GM18499 (cell line): Measurements from ENCODE around the gene DIP2A.
"Not testable (repeated sequence)": the region's sequence is repeated elsewhere in the genome, so short reads cannot be mapped to it uniquely, and the experiment has no call there.

ENCODE experiments used
- ATAC-seq: cut with Tn5 transposase; IDR thresholded peaks from one replicate; pipeline ENCODE4 v1.9.1; 2021; ENCODE audit warnings: moderate number of reproducible peaks; ENCODE audit not compliant: insufficient read depth, unreplicated experiment

The DIP2A gene

DNA sequence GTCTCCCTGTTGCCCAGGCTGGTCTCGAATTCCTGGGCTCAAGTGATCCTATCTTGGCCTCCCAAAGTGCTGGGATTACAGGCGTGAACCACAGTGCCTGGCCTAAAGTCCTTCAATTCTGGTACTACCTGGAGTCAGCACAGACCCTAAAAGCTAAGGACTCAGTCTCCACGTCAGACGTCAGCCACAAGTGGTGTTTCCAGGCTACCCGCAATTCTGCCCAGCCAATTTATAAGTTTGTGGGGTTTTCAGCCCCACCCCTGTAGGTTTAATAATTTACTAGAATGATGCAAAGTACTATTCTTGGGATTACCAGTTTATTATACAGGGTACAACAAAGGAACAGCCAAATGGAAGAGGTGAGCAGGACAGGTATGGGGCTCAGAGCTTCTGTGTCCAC is 10.6 kb upstream of the DIP2A start:
- ATAC-seq = no peak

DNA sequence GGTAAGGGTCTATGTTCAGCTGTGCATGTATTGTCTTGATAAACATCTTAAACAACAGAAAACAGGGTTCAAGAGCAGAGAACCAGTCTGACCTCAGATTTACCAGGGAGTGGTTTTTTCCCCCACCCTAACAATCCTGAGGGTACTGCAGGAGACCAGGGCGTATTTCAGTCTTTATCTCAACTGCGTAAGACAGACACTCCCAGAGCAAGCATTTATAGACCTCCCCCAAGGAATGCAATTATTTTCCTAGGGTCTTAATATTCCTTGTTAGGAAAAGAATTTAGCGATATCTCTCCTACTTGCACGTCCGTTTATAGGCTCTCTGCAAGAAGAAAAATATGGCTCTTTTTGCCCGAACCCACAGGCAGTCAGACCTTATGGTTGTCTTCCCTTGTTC is 9.8 kb upstream of the DIP2A start:
- not testable (repeated sequence) for ATAC-seq

DNA sequence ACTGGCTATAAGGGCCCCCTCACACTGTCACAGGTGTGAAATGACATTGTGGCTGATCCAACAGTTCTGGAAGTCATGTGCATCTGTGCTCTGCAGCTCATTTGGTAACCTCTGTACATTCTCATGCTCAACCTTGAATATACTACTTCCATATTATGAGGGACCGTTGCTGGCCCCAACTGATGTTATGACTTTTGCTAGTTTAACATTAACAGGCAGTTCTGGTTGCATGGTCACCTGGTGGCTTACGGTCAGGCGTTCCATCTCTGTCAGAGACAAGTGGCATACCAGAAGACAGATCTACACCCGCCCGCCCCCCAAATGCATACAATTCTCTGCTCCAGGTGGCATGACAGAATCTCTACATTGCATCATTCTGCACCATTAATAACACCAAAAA is 6.0 kb upstream of the DIP2A start:
- no peak for ATAC-seq

DNA sequence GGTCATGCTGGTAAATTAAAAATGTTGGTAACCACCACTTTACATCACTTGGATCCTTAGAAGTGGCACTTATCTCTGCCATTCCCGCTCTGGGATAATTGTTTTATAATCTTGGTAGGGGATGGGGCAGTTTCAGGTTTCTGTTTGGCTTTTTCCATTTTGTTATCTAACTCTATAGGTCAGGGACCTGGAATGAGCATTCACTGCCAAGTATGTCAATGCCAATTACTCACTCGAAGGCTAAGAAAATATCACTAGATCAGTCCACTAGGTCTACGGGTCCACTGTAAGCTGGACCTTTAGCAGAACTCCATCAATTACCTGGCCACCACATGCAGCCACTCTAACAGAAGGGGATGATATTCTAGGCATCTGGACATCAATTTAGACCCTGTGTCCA is 4.5 kb upstream of the DIP2A start:
- ATAC-seq = no peak

DNA sequence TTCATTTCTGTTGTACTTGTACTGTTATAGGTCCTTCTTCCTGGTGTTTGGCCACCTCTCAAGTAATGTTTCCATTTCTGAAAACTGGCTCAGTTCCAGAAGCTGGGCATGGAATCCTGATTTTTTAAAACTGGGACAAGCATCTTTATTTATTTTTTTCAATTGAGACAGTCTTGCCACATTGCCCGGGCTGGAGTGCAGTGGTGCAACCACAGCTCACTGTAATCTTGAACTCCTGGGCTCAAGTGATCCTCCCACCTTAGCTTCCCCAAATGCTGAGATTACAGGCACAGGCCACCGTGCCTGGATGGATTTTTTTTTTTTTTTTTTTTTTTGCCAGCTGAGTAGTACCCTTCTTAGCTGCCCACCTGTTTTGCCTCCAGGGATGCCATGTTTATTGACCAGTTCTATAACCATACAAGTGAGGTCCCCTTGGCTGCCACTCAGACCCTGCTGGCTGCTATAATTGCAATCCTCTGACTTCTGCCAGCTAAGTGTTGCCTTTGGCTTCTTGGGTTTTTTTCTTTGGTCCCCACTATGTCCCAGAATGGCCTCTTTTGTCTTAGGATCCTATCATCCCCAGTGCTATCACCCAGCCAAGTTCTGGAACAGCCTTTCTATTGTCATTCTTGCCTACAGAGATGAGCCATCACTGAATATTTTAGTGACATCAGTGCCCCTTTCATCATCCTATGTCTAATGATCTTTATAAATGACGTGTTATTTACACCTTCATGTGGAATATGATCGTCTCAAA is 3.9 kb upstream of the DIP2A start:
- ATAC-seq = no peak

DNA sequence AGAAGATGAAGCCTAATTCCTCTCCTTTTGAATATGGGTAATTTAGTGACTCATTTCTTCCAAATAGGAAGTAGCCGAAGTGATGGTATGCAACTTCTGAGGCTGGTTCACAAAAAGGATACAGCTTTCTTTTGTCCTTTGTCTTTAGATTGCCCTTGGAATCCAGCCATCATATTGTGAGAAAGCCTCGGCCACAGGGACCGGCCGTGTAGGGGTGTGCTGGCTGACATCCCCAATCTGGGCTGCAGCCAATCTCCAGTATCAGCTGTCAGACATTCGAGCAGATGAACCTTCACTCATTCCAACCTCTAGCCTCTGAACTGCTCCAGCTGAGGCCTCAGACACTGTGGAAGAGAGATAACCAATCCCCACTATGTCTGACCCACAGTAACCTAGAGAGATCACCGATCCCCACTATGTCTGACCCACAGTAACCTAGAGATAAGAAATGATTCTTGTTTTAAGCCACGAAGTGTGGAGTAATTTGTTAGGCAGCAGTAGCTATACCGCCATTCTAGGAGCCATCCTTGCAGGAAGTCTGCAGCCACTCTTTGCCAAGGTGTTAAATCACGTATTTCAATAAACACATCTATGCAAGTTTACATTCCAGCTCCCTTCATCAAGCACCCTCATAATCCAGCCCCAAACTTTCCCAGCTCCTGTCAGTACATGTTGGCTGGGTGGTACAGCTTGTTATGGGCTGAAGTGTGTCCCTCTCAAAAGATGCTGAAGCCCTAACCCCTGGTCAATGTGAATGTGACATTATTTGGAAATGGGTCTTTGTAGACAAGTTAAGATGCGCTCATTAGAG is 2.9 kb upstream of the DIP2A start:
- ATAC-seq = no peak

DNA sequence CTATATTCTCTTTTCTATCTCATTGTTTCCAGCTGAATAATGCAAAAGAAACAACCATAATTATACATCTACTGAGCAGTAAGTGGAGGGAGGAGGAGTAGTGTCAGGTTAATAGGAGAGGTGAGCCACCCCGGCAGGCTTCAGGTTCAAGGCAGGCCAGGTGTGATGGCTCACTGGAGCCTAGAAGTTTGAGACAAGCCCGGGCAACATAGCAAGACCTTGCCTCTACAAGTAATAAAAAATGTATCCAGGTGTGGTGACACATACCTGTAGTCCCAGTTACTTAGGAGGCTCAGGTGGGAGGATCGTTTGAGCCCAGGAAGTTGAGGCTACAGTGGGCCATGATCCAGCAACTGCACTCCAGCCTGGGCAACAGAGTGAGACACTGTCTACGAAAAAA is 1.9 kb upstream of the DIP2A start:
- no peak for ATAC-seq

DNA sequence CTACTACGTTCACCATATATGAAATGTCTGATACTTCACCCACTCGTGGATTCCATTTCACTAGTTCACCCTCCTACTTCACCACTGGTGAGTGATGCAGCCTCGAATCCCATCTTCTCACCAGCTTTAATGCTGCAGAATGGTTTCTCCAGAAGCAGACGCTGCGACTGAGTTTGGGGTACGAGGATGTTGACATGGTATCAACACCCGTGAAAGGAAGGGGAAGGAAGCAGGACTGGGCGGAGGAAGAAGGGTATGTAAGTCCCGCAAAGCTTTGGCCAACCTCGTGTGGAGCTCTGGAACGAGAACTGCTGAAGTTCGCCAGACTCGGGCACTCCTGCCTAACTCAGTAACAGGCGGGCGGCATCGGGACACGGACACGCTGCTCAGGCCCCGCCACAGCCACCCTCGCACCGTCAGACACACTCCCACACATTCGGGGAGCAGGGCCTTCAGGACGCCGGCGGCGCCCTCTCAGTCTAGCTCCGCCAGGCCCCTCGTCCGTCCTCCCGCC is 833 bp upstream of the DIP2A start:
- no peak for ATAC-seq

DNA sequence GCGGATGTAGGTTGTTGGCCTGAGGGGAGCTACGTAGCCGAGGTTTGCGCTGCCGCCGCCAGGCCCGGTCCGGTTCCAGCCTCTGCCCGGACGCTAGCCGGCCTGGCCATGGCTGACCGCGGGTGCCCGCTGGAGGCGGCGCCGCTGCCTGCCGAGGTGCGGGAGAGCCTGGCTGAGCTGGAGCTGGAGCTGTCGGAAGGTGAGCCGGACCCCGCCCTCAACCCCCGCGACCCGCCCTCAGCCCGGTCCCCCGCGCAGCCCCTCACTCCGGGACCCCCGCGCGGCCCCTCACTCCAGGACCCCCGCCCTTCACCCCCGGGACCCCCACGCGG is 299 bp downstream of the DIP2A start:
- no peak for ATAC-seq

DNA sequence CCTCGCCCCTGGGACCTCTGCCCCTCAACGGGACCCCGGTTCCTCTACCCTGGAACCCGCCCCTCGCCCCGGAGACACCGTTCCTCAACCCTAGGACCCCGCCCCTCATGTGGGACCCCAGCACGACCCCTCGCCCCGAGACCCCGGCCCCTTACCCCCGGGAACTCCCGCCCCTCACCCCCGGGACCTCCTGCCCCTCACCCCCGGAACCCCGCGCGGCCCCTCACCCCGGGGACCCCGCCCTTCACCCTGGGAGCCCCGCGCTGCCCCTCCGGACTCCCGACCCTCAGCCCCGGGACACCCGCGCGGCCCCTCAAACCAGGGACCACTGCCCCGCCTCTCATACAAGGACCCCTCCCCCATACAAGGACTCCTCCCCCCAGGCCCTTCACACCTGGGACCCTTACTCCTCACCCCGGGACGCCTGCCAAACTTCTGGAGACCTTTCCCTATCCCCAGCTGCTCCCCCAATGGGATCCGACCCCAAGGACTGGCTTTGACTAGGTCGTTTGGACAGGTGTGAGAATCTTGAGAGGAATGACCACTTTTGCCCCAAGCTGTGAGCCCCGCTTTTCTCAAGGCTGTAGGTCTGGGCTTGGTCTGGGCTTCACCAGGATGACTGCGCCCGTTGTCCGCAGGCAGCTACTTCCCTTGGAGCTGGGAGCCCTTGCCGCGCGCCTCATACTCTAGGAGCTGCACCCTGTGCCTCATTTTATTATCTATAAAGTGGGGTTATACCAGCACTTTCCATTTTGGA is 843 bp downstream of the DIP2A start:
- no peak for ATAC-seq

DNA sequence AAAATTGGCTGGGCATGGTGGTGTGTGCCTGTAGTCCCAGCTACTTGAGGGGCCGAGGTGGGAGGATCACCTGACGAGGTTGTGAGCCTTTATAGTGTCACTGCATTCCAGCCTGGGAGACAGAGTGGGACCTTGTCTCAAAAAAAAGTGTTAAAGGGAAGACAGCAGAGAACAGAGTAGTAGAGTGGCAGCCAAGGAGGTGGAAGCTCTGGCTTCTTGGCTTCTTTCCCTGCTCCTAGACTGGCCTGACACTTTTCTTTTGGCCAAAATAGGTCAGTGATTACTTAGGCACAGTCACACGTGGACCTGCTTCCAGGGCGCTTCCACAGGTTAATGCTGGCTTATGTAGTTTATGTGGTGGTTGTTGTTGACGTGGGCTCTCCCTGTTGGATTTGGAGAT is 3.2 kb downstream of the DIP2A start:
- ATAC-seq = no peak

DNA sequence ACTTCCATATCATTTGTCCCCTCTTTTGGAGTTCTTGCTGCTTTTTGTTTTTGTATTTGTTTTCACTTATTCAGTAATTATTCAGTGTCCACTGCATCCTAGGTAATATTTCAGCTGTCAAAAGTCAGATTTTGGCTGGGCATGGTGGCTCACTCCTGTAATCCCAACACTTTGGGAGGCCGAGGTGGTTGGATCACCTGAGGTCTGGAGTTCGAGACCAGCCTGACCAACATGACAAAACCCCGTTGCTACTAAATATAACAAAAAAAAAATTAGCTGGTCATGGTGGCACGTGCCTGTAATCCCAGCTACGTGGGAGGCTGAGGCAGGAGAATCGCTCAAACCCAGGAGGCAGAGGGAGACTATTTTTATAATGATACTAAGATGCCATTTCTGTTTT is 6.5 kb downstream of the DIP2A start:
- ATAC-seq = not testable (repeated sequence)

DNA sequence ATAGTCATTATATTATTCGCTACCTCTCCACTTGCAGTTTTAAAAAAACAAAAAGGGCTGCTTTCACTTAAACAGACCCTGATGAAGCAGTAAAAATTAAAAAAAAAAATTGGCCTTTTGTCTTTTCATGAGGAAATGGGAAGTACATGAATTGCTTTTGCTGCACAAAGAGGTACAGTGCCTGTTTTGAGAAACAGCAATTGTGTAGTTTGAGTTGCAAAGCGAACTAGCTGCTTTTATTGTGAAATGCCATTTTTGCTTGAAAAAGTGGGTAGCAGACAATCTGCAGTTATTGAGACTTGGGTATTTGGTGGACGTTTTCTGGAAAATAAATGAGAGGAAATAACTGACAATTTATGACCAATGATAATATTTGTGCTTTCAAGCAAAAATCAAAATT is 7.0 kb downstream of the DIP2A start:
- ATAC-seq = no peak

DNA sequence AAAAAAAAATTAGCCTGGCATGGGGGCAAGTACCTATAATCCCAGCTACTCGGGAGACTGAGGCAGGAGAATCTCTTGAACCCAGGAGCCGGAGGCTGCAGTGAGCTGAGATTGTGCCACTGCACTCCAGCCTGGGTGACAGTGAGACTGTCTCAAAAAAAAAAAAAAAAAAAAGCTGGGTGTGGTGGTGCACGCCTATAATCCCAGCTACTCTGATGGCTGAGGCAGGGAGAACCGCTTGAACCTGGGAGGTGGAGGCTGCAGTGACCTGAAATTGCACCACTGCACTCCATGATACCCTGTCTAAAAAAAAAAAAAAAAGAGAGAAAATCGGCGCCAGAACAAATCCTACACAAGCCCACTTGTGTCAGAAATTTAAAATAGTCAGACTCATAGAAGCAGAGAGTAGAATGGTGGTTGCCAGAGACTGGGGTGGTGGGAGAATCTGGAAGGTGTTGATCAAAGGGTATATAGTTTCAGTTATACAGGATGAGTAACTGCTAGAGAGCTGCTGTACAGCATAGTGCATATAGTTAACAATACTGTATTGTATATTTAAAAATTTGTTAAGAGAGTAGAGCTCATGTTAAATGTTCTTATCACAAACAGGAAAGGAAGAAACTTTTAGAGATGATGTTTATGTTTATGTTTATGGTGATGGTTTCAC is 9.6 kb downstream of the DIP2A start:
- ATAC-seq = no peak

DNA sequence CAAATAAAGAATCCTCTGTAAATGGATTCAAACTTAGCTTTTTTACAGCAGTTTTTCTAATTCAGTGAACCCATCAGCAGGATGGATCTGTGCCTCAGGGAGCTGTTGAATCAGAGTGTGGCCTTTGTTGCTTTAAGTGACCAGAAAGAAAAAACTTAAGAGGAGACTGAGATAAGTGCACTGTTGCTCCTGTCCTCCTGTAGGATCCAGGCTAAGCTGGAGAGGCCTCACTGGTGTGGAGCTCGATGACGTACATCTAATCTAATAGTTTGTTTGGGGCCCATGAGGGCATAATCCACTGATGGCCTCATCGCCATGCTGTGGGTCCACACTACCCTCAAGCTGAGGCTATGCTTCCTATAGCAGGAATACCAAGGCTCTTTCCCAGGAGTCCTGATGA is 10.6 kb downstream of the DIP2A start:
- no peak for ATAC-seq

DNA sequence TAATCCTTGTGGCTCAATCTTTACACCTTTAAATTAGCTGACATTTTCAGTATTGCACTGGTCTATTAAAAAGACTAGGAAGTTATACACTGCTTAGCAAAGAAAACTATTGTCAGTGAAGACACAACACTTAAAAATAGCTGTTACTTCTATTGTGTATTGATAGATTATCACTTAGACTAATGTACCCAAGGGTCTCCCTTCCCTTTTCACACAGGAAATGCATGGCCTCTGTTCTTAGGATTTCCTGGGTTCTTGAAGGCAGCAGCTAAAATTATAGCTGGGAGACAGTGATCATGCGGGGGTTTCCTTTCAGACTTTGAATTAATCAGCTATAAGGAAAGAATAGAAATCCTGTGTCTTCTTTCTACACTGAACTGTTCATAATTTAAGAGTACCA is 12.8 kb downstream of the DIP2A start:
- ATAC-seq = no peak

DNA sequence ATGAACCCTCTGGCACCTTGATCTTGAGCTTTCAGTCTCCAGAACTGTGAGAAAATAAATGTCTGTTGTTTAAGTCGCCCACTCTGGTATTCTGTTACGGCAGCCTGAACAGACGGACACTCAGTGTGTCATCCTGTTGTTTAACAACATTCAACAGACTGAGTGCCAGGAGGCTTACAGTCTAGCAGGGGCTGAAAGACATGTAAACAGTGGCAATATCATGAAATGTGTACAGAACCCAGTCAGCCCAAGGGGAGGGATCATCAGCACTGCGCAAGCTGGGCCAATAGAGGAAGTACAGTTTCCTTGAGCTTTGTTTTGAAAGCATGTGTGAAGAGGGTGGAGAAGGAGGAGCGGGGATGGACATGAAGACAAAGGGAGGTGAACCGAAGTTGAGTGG is 13.6 kb downstream of the DIP2A start:
- ATAC-seq = no peak

DNA sequence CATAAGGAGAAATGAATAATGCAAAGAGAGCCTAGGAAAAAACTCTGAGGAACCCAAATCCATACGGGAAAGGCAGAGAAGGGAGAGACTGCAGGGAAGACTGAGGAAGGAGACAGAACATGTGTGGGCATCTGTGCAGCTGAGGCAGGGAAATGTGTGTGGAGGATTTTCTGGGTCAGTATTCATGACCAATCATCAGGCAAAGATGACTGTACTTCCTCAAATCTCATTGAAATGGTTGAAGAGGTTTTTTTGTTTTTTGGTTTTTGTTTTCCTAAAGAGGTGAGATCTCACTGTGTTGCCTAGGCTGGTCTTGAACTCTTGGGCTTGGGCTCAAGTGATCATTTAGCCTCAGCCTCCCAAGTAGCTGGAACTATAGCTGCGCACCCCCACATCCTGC is 15.7 kb downstream of the DIP2A start:
- no peak for ATAC-seq

DNA sequence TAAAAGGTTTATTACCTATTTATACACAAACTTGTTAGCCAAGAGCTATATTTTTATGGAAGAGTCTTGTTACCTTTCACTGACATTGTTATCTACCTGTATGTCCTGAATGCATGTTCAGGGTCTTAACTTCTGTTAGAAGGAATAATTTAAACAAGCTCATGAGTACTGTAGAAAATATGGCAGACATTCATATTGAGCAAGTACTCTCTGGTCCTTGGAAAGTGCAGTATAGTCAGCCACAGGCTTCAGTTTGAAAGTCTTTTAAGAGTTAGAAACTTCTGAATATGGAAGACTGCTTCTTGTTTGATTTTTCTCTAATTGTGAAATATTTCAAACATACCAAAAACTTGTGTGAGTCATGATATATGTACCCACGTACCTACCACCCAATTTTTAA is 16.6 kb downstream of the DIP2A start:
- no peak for ATAC-seq

DNA sequence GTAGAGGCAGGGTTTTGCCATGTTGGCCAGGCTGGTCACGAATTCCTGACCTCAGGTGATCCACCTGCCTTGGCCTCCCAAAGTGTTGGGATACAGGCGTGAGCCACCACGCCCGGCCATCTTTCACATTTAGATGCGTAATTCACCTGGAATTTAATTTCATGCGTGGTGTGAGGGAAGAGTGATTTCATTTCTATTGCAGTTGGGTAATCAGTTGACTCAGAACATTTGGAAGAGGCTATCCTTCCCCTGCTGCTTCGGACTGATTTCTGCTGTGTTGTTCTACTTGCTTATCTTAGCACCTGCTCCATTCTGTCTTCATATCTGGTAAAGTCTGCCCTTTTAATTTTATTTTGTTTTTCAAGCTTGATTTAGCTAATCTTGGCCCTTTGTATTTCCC is 19.1 kb downstream of the DIP2A start:
- no peak for ATAC-seq

DNA sequence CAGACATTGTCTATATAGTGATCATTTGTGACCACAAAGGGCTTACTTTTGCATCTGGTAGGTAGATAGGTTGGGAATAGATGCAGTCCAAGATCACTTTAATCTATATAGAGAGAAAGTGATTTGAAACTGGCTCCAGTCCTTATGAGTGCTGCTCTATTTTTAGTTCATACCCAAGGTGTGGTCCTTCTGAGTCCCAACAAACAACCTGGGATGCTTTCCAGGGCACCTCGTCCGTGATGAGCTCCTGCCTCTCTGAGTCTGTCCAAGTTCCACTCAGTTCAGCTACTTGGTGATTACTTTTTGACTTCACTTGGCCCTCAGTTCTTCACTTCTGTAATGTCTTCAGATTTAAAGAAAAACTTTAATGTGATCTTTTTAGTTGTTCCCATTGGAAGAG is 20.2 kb downstream of the DIP2A start:
- no peak for ATAC-seq
